ENCODE measurements around the gene NR1H4. TPM values are rescaled to one million over a fixed set of nuclear protein-coding genes. Genes with fewer than 3 reads are reported as not detected.

Gene NR1H4
- total RNA-seq, 1 donor from 2014 or later = not detected

DNA sequence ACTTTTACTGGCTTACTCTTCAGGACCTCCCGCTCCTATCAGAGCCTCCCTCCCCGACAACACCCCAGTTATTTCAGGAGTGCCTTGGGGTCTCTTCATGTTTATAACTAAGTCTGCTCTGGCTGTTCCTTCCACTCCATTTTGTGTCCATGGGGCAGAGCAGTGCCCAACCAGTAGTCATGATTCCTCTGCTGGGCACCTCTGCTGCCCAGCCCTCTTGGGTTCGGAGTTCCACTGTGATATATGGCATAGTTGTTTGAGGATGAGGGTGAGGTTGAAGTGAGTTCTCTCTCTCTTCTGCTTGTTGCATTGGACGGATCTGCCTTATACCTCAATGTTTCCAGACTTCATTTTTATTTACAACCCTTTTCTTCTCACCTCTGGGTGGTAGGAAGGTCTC lies 17.4 kb downstream of the NR1H4 start:
- no peak overlapping the region for H3K4me3 ChIP-seq (ENCODE audit: insufficient read depth, low read depth, low read length)
- no peaks in the 10 kb centered on the region for H3K4me1 Mint-ChIP-seq (ENCODE audit: low read depth, unreplicated experiment)
- no peaks in the 10 kb centered on the region for H3K79me2 ChIP-seq (ENCODE audit: insufficient read depth, low read length)
- H3K9me3 ChIP-seq (ENCODE audit: insufficient read depth, low read depth, low read length) = no peaks in the 10 kb centered on the region
- no peaks in the 10 kb centered on the region for H3K27me3 Mint-ChIP-seq (ENCODE audit: low read depth, unreplicated experiment)
- H3K36me3 Mint-ChIP-seq (ENCODE audit: low read depth, unreplicated experiment) = no peaks in the 10 kb centered on the region
- no peak overlapping the region for H3K4me2 ChIP-seq (ENCODE audit: low read length)
- TF ChIP-seq, protein P1, sequence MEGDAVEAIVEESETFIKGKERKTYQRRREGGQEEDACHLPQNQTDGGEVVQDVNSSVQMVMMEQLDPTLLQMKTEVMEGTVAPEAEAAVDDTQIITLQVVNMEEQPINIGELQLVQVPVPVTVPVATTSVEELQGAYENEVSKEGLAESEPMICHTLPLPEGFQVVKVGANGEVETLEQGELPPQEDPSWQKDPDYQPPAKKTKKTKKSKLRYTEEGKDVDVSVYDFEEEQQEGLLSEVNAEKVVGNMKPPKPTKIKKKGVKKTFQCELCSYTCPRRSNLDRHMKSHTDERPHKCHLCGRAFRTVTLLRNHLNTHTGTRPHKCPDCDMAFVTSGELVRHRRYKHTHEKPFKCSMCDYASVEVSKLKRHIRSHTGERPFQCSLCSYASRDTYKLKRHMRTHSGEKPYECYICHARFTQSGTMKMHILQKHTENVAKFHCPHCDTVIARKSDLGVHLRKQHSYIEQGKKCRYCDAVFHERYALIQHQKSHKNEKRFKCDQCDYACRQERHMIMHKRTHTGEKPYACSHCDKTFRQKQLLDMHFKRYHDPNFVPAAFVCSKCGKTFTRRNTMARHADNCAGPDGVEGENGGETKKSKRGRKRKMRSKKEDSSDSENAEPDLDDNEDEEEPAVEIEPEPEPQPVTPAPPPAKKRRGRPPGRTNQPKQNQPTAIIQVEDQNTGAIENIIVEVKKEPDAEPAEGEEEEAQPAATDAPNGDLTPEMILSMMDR (IDR thresholded peaks at IDR 0.05; ENCODE audit: insufficient read depth, low read depth, low read length) = no peak
- TF ChIP-seq EZH2 (IDR thresholded peaks at IDR 0.05; ENCODE audit: insufficient read depth, low read length) = no peak
- no peak overlapping the region for H3K27ac ChIP-seq (ENCODE audit: low read depth, low read length)
- H3K4me1 ChIP-seq (ENCODE audit: insufficient read depth, low read length) = no peaks in the 10 kb centered on the region
- no peaks in the 10 kb centered on the region for H4K20me1 ChIP-seq (ENCODE audit: insufficient read depth, low read length)
- H3K4me3 Mint-ChIP-seq (ENCODE audit: unreplicated experiment) = no peak overlapping the region
- FAIRE-seq = no peak
- H2AFZ ChIP-seq (ENCODE audit: low read depth, low read length) = no peak overlapping the region
- no peaks in the 10 kb centered on the region for H3K9me3 Mint-ChIP-seq (ENCODE audit: unreplicated experiment)
- H3K36me3 ChIP-seq (ENCODE audit: insufficient read depth, low read length) = no peaks in the 10 kb centered on the region
- H3K27me3 ChIP-seq (ENCODE audit: insufficient read depth, low read length) = no peaks in the 10 kb centered on the region
- no peak for DNase-seq (ENCODE audit: low read depth)
- H3K9ac ChIP-seq (ENCODE audit: low read length) = no peak overlapping the region
- no peak overlapping the region for H3K27ac Mint-ChIP-seq (ENCODE audit: unreplicated experiment)

DNA sequence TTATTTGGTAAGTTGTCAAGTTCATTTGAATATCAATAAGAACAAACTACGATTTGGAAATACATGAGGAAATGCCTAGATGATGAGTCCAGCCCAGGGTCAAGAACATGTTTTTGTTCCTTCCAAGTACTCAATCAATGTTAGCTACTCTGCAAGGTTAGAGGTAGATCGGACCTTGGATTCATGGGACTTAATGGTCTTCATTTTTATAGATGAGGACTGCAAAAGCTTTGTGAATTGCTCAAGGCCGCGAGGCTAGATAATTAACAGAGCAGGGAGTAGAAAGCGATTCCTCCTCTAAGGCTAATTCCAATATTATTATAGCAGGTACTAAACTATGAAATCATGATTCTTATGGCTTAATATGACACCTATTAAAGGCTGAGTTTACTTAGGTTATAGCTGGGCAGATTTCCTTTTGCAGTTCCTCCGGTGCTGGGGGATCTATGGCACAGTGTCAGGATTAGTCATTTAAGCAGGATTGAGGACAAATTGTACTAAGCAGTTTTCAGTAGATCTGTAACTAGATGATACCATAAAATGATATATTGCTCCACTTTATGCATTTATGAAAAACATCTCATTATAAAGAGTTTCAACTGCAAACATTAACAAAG lies 19.8 kb downstream of the NR1H4 start:
- H3K9ac ChIP-seq (ENCODE audit: low read length) = no peak overlapping the region
- no peaks in the 10 kb centered on the region for H3K36me3 Mint-ChIP-seq (ENCODE audit: low read depth, unreplicated experiment)
- no peaks in the 10 kb centered on the region for H3K4me1 ChIP-seq (ENCODE audit: insufficient read depth, low read length)
- H3K4me3 ChIP-seq (ENCODE audit: insufficient read depth, low read depth, low read length) = no peak overlapping the region
- no peaks in the 10 kb centered on the region for H3K79me2 ChIP-seq (ENCODE audit: insufficient read depth, low read length)
- TF ChIP-seq, protein P1 (IDR thresholded peaks at IDR 0.05; ENCODE audit: insufficient read depth, low read depth, low read length) = no peak
- no peak for TF ChIP-seq EZH2 (IDR thresholded peaks at IDR 0.05; ENCODE audit: insufficient read depth, low read length)
- H3K4me3 Mint-ChIP-seq (ENCODE audit: unreplicated experiment) = no peak overlapping the region
- no peaks in the 10 kb centered on the region for H3K27me3 ChIP-seq (ENCODE audit: insufficient read depth, low read length)
- no peaks in the 10 kb centered on the region for H3K9me3 Mint-ChIP-seq (ENCODE audit: unreplicated experiment)
- no peak for DNase-seq (ENCODE audit: low read depth)
- H3K27ac ChIP-seq (ENCODE audit: low read depth, low read length) = no peak overlapping the region
- H3K4me2 ChIP-seq (ENCODE audit: low read length) = no peak overlapping the region
- no peak overlapping the region for H3K27ac Mint-ChIP-seq (ENCODE audit: unreplicated experiment)
- H3K27me3 Mint-ChIP-seq (ENCODE audit: low read depth, unreplicated experiment) = no peaks in the 10 kb centered on the region
- H3K9me3 ChIP-seq (ENCODE audit: insufficient read depth, low read depth, low read length) = no peaks in the 10 kb centered on the region
- no peaks in the 10 kb centered on the region for H3K4me1 Mint-ChIP-seq (ENCODE audit: low read depth, unreplicated experiment)
- FAIRE-seq = no peak
- H2AFZ ChIP-seq (ENCODE audit: low read depth, low read length) = no peak overlapping the region
- H4K20me1 ChIP-seq (ENCODE audit: insufficient read depth, low read length) = no peaks in the 10 kb centered on the region
- H3K36me3 ChIP-seq (ENCODE audit: insufficient read depth, low read length) = no peaks in the 10 kb centered on the region

DNA sequence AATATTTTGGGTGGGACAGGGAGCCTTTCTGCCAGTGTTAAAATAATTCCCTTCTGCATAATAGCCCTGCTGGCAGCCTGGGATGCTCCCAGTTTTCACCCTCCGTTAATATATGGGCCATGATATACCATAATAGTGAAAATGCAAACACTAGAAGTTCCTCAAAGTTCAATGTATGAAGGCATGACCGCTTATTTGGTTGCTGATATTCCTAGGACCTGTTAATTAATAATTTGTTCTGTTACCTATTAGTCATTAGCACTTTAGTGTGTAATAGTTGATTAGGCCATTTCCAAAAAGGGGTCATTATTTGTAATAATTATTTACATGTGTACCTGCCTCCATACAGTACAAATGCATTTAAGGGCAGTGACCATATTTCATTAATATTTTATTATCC lies 20.4 kb downstream of the NR1H4 start:
- Histone ChIP-seq H3K4me2 (ENCODE audit: low read length) (no peak overlapping the region), H3K27me3 (ENCODE audit: insufficient read depth, low read length) (no peaks in the 10 kb centered on the region), H4K20me1 (ENCODE audit: insufficient read depth, low read length) (no peaks in the 10 kb centered on the region), H3K9ac (ENCODE audit: low read length) (no peak overlapping the region), H2AFZ (ENCODE audit: low read depth, low read length) (no peak overlapping the region), H3K4me1 (ENCODE audit: insufficient read depth, low read length) (no peaks in the 10 kb centered on the region), H3K9me3 (ENCODE audit: insufficient read depth, low read depth, low read length) (no peaks in the 10 kb centered on the region), H3K27ac (ENCODE audit: low read depth, low read length) (no peak overlapping the region), H3K79me2 (ENCODE audit: insufficient read depth, low read length) (no peaks in the 10 kb centered on the region), H3K36me3 (ENCODE audit: insufficient read depth, low read length) (no peaks in the 10 kb centered on the region), H3K4me3 (ENCODE audit: insufficient read depth, low read depth, low read length) (no peak overlapping the region)
- Mint-ChIP-seq H3K4me1 (ENCODE audit: low read depth, unreplicated experiment) (no peaks in the 10 kb centered on the region), H3K27ac (ENCODE audit: unreplicated experiment) (no peak overlapping the region), H3K27me3 (ENCODE audit: low read depth, unreplicated experiment) (no peaks in the 10 kb centered on the region), H3K9me3 (ENCODE audit: unreplicated experiment) (no peaks in the 10 kb centered on the region), H3K4me3 (ENCODE audit: unreplicated experiment) (no peak overlapping the region), H3K36me3 (ENCODE audit: low read depth, unreplicated experiment) (no peaks in the 10 kb centered on the region)
- DNase-seq (ENCODE audit: low read depth) (no peak), FAIRE-seq (no peak)
- TF ChIP-seq, protein P1 (IDR thresholded peaks at IDR 0.05; ENCODE audit: insufficient read depth, low read depth, low read length) = no peak
- no peak for TF ChIP-seq EZH2 (IDR thresholded peaks at IDR 0.05; ENCODE audit: insufficient read depth, low read length)

All from astrocyte (in vitro differentiated cells and primary cell).